IMR-90 (cell line): ENCODE results near the gene P2RX7. TPM values are rescaled to one million over a fixed set of nuclear protein-coding genes. Genes with fewer than 3 reads are reported as not detected.

Source experiments
- ATAC-seq: fragments of 200-7000 bp; cut with Tn5 transposase; 2 replicates; pipeline ENCODE4 v1.9.1; 2020; ENCODE audit warnings: low read depth, mild to moderate bottlenecking, moderate library complexity
- BruUV-seq: library from RNA; stranded (reverse); fragments of 400-500 nt; replicated peaks from 2 replicates; lab custom pipeline; 2021; lab: Mats Ljungman, UMichigan
- CTCF ChIA-PET: fragments of 300-600 bp; formaldehyde crosslinking; extraction: SDS; loops from one replicate; lab custom pipeline; 2021; ENCODE audit warnings: antibody characterized with exemption; lab: Yijun Ruan, JAX
- POLR2A ChIA-PET: fragments of 300-600 bp; sonication (Branson Sonifier 250); formaldehyde crosslinking; loops from one replicate; lab custom pipeline; 2022; ENCODE audit warnings: antibody characterized with exemption; ENCODE audit not compliant: unreplicated experiment; lab: Charles Lee
- DNase-seq: peaks from one replicate; pipeline ENCODE4 v3.0.0; 2013
- H2AFZ ChIP-seq: replicated peaks from 2 replicates; pipeline ENCODE3; 2013; ENCODE audit warnings: low read length, mild to moderate bottlenecking; ENCODE audit not compliant: poor library complexity
- H2AK5ac ChIP-seq: 2 replicates; pipeline ENCODE4 v1.6.1; 2013; ENCODE audit warnings: low read depth, low read length, inconsistent platforms
- H2AK9ac ChIP-seq: replicated peaks from 2 replicates; pipeline ENCODE3; 2013; ENCODE audit warnings: mild to moderate bottlenecking, low read depth, low read length, moderate library complexity; ENCODE audit not compliant: poor library complexity
- H2BK120ac ChIP-seq: 2 replicates; pipeline ENCODE4 v1.6.1; 2013; ENCODE audit warnings: low read depth, low read length, inconsistent platforms
- H2BK15ac ChIP-seq: 3 replicates; pipeline ENCODE4 v1.6.1; 2013; ENCODE audit warnings: low read depth, low read length, inconsistent platforms
- H2BK20ac ChIP-seq: 2 replicates; pipeline ENCODE4 v1.6.1; 2013; ENCODE audit warnings: low read depth, mild to moderate bottlenecking, inconsistent platforms, low read length, moderate library complexity
- H2BK5ac ChIP-seq: 2 replicates; pipeline ENCODE4 v1.6.1; 2013; ENCODE audit warnings: mild to moderate bottlenecking, low read depth, low read length, inconsistent platforms; ENCODE audit not compliant: poor library complexity, severe bottlenecking
- H3K14ac ChIP-seq: replicated peaks from 2 replicates; pipeline ENCODE4 v1.6.1; 2013; ENCODE audit warnings: low read depth, low read length, inconsistent platforms
- H3K18ac ChIP-seq: 2 replicates; pipeline ENCODE4 v1.6.1; 2013; ENCODE audit warnings: low read depth, low read length, control low read depth
- H3K23ac ChIP-seq: 2 replicates; pipeline ENCODE4 v1.6.1; 2013; ENCODE audit warnings: low read depth, low read length, inconsistent platforms
- H3K27ac ChIP-seq: 2 replicates; pipeline ENCODE4 v1.5.1; 2013; ENCODE audit warnings: mild to moderate bottlenecking, control low read depth, low read length; ENCODE audit not compliant: insufficient read depth
- H3K27me3 ChIP-seq: 2 replicates; pipeline ENCODE4 v1.6.1; 2013; ENCODE audit warnings: low read length; ENCODE audit not compliant: control insufficient read depth, insufficient read depth
- H3K36me3 ChIP-seq: 2 replicates; pipeline ENCODE4 v1.6.1; 2013; ENCODE audit warnings: low read length, mixed read lengths; ENCODE audit not compliant: control insufficient read depth, insufficient read depth
- H3K4ac ChIP-seq: 2 replicates; pipeline ENCODE4 v1.6.1; 2013; ENCODE audit warnings: low read depth, low read length, inconsistent platforms
- H3K4me1 ChIP-seq: 2 replicates; pipeline ENCODE4 v1.6.1; 2013; ENCODE audit warnings: low read length, mixed read lengths; ENCODE audit not compliant: control insufficient read depth, insufficient read depth
- H3K4me2 ChIP-seq: 2 replicates; pipeline ENCODE4 v1.6.1; 2013; ENCODE audit warnings: low read depth, mild to moderate bottlenecking, control low read depth, low read length, moderate library complexity
- H3K4me3 ChIP-seq: 2 replicates; pipeline ENCODE4 v1.5.1; 2013; ENCODE audit warnings: low read depth, mild to moderate bottlenecking, control low read depth, low read length, moderate library complexity; ENCODE audit not compliant: insufficient read depth
- H3K56ac ChIP-seq: 2 replicates; pipeline ENCODE4 v1.6.1; 2013; ENCODE audit warnings: low read length, inconsistent platforms; ENCODE audit not compliant: insufficient read depth; ENCODE audit errors: extremely low read depth
- H3K79me1 ChIP-seq, 2 experiments: 2 replicates each; pipeline ENCODE4 v1.6.1; 2013; ENCODE audit warnings: low read length in 2 of 2, inconsistent platforms in 1 of 2, low read depth in 1 of 2
- H3K9ac ChIP-seq: 2 replicates; pipeline ENCODE4 v1.6.1; 2013; ENCODE audit warnings: low read depth, low read length, control low read depth
- H3K9me1 ChIP-seq: 2 replicates; pipeline ENCODE4 v1.6.1; 2013; ENCODE audit warnings: low read length, inconsistent platforms; ENCODE audit not compliant: insufficient read depth
- H3K9me3 ChIP-seq: 2 replicates; pipeline ENCODE4 v1.6.1; 2013; ENCODE audit warnings: low read length; ENCODE audit not compliant: control insufficient read depth, insufficient read depth
- H4K20me1 ChIP-seq: 2 replicates; pipeline ENCODE4 v1.6.1; 2013; ENCODE audit warnings: low read length, inconsistent platforms; ENCODE audit not compliant: insufficient read depth
- H4K5ac ChIP-seq: 2 replicates; pipeline ENCODE4 v1.6.1; 2013; ENCODE audit warnings: mild to moderate bottlenecking, low read depth, low read length, control low read depth
- H4K8ac ChIP-seq, 2 experiments: 2 replicates each; pipeline ENCODE4 v1.6.1; 2013; ENCODE audit warnings: low read depth in 2 of 2, low read length in 2 of 2, control low read depth in 1 of 2, inconsistent platforms in 1 of 2
- H4K91ac ChIP-seq: 2 replicates; pipeline ENCODE4 v1.6.1; 2013; ENCODE audit warnings: low read depth, low read length, inconsistent platforms; ENCODE audit not compliant: insufficient read depth
- CEBPB ChIP-seq: IDR thresholded peaks from 2 replicates; pipeline ENCODE4 v1.6.1; 2012; ENCODE audit warnings: low read depth, low read length, improper control_type of control experiment
- CHD1 ChIP-seq: IDR thresholded peaks from 2 replicates; pipeline ENCODE4 v1.6.1; 2012; ENCODE audit warnings: low read depth, low read length, improper control_type of control experiment
- CTCF ChIP-seq: conservative IDR thresholded peaks from 2 replicates; pipeline ENCODE4 v1.5.1; 2012; ENCODE audit warnings: mild to moderate bottlenecking, low read depth, low read length, improper control_type of control experiment
- FOS ChIP-seq: fragments of 150-350 bp; IDR thresholded peaks from 2 replicates; pipeline ENCODE4 v1.6.1; 2016; ENCODE audit warnings: low read depth, low read length
- MAFK ChIP-seq: IDR thresholded peaks from 2 replicates; pipeline ENCODE4 v1.6.1; 2012; ENCODE audit warnings: low read depth, low read length, improper control_type of control experiment
- WGBS, 2 experiments: methylation state at CpG; one replicate each; pipeline versions ENCODE4 v1.1.5 to v1.1.7; 2013; ENCODE audit warnings: missing lambda C conversion rate in 2 of 2; ENCODE audit not compliant: insufficient read length in 1 of 2; ENCODE audit errors: extremely low coverage in 2 of 2; 5-methylcytosine and 5-hydroxymethylcytosine counted together
- dilution Hi-C: fragments of 300-500 bp; cut with HindIII; formaldehyde crosslinking; loops from one replicate; pipeline ENCODE4 v1.14.3; 2018; ENCODE audit warnings: low sequenced_read_pairs; ENCODE audit not compliant: unreplicated experiment
- in situ Hi-C: fragments of 300-500 bp; cut with MboI; formaldehyde crosslinking; loops from 3 replicates; pipeline ENCODE4 v1.14.3; 2019; ENCODE audit warnings: low sequenced_read_pairs, inconsistent platforms, mixed read lengths
- intact Hi-C: fragments of 100-400 bp; cut with micrococcal nuclease; formaldehyde crosslinking; loops from 2 replicates; pipeline ENCODE4 v1.10.0; 2022
- polyA plus RNA-seq, 3 experiments: library from polyadenylated mRNA; depleted of rRNA; stranded (reverse); fragments of >200 nt; gene quantifications; 2 replicates each; pipeline ENCODE4 v1.2.3, GENCODE V29; 2012; ENCODE audit warnings: low replicate concordance in 1 of 3
- total RNA-seq: library from RNA; depleted of rRNA; stranded (reverse); fragments of >200 nt; gene quantifications from 2 replicates; pipeline ENCODE4 v1.2.3, GENCODE V29; 2012
- TF ChIP-seq, protein P1 (sequence below): fragments of 150-350 bp; IDR thresholded peaks from 2 replicates; pipeline ENCODE4 v1.6.1; 2017; ENCODE audit warnings: mild to moderate bottlenecking, antibody characterized with exemption, low read length, low read depth

P2RX7 gene
- total and polyA plus RNA-seq, 2 of the 4 experiments (the other 2 are of a cell fraction), result 0.07 to 0.18 TPM

- Histone ChIP-seq H4K91ac (peak overlapping the region; percentile 71), H2BK5ac (peak overlapping the region; percentile 40), H3K18ac (peak overlapping the region; percentile 53; the same call in 1 of the 2 replicates), H3K36me3 (no peaks in the 10 kb centered on the region), H3K23ac (no peak overlapping the region; the same call in 1 of the 2 replicates), H2BK120ac (peak overlapping the region; percentile 63), H3K4ac (peak overlapping the region; percentile 91), H3K9ac (no peak overlapping the region), H4K8ac (peak overlapping the region; percentile 8 to 80; a peak in 1 of 4 replicates), H3K79me1 (no peaks in the 10 kb centered on the region), H4K5ac (peak overlapping the region; percentile 48; the same call in 1 of the 2 replicates), H3K56ac (no peak overlapping the region), H3K27ac (peak overlapping the region; percentile 34; the same call in 1 of the 2 replicates), H2BK15ac (peak overlapping the region; percentile 59), H2AK9ac (peak overlapping the region; percentile 79), H2BK20ac (peak overlapping the region; percentile 77), H3K9me1 (peaks cover 22% of the 10 kb centered on the region), H3K14ac (peak overlapping the region; percentile 55), H2AK5ac (peak overlapping the region; percentile 96), H3K4me1 (peaks cover 15% of the 10 kb centered on the region), H3K27me3 (no peaks in the 10 kb centered on the region), H3K4me3 (no peak overlapping the region), H3K4me2 (no peak overlapping the region), H3K9me3 (no peaks in the 10 kb centered on the region), H2AFZ (peak overlapping the region; percentile 46), H4K20me1 (no peaks in the 10 kb centered on the region)
- dilution Hi-C loops, result no loop called here
- no peak for TF ChIP-seq FOS
- TF ChIP-seq MAFK, result no peak
- no peak for TF ChIP-seq CHD1
- TF ChIP-seq CTCF, result no peak
- TF ChIP-seq, protein P1, sequence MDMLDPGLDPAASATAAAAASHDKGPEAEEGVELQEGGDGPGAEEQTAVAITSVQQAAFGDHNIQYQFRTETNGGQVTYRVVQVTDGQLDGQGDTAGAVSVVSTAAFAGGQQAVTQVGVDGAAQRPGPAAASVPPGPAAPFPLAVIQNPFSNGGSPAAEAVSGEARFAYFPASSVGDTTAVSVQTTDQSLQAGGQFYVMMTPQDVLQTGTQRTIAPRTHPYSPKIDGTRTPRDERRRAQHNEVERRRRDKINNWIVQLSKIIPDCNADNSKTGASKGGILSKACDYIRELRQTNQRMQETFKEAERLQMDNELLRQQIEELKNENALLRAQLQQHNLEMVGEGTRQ, result no peak
- TF ChIP-seq CEBPB, result no peak
- WGBS, 2 experiments, result no CpG with 5 or more reads among the region's 9 CpGs
- CTCF ChIA-PET, result no interaction called here
- ATAC-seq (no peak), DNase-seq (no peak)
- BruUV-seq, result no TSS peak
- in situ Hi-C loops, result no loop called here
- intact Hi-C loops, result no loop called here
- POLR2A ChIA-PET, result no interaction called here
Observed at GRCh38 chr12:121189619-121190155, 57.0 kb downstream of the P2RX7 start.
